Nephron progenitor cell (in vitro differentiated cells): Measurements from ENCODE around the gene FRMD5.

ENCODE experiments used
- DNase-seq: peaks from one replicate; pipeline ENCODE4 v3.0.0; 2021
- H3K27ac Mint-ChIP-seq: 2 replicates; pipeline ENCODE4 v1.8.0; 2021; ENCODE audit warnings: mild to moderate bottlenecking, moderate library complexity, mixed read lengths
- H3K27me3 Mint-ChIP-seq: 2 replicates; pipeline ENCODE4 v1.8.0; 2021; ENCODE audit warnings: mild to moderate bottlenecking, low read depth, mixed read lengths; ENCODE audit not compliant: poor library complexity
- H3K36me3 Mint-ChIP-seq: 2 replicates; pipeline ENCODE4 v1.8.0; 2021; ENCODE audit warnings: low read depth, mixed read lengths
- H3K4me1 Mint-ChIP-seq: 2 replicates; pipeline ENCODE4 v1.8.0; 2021; ENCODE audit warnings: mixed read lengths
- H3K4me3 Mint-ChIP-seq: 2 replicates; pipeline ENCODE4 v1.8.0; 2021; ENCODE audit warnings: mild to moderate bottlenecking, moderate library complexity, mixed read lengths
- H3K9me3 Mint-ChIP-seq: 2 replicates; pipeline ENCODE4 v1.8.0; 2021; ENCODE audit warnings: mild to moderate bottlenecking, moderate library complexity, mixed read lengths
- CTCF ChIP-seq: fragments of 200-600 bp; sonication (generic); IDR thresholded peaks from 2 replicates; pipeline ENCODE4 v1.5.0; 2021; ENCODE audit warnings: antibody characterized with exemption

The FRMD5 gene

GRCh38 chr15:43895586-43895985 lies 299.5 kb downstream of the FRMD5 start:
- H3K9me3 Mint-ChIP-seq = no peaks in the 10 kb centered on the region
- no peak overlapping the region for H3K4me3 Mint-ChIP-seq
- no peak overlapping the region for H3K27ac Mint-ChIP-seq
- H3K36me3 Mint-ChIP-seq = no peaks in the 10 kb centered on the region
- no peak for TF ChIP-seq CTCF
- DNase-seq = no peak
- H3K4me1 Mint-ChIP-seq = peaks cover 31% of the 10 kb centered on the region
- H3K27me3 Mint-ChIP-seq = no peaks in the 10 kb centered on the region

GRCh38 chr15:43893956-43894355 lies 301.1 kb downstream of the FRMD5 start:
- Mint-ChIP-seq H3K27me3 (no peaks in the 10 kb centered on the region), H3K27ac (no peak overlapping the region), H3K9me3 (no peaks in the 10 kb centered on the region), H3K4me3 (no peak overlapping the region), H3K4me1 (peaks cover 31% of the 10 kb centered on the region), H3K36me3 (no peaks in the 10 kb centered on the region)
- no peak for TF ChIP-seq CTCF
- no peak for DNase-seq

- no peak for DNase-seq
- Mint-ChIP-seq H3K4me1 (peaks cover 15% of the 10 kb centered on the region), H3K9me3 (no peaks in the 10 kb centered on the region), H3K4me3 (no peak overlapping the region), H3K27me3 (no peaks in the 10 kb centered on the region), H3K27ac (no peak overlapping the region), H3K36me3 (no peaks in the 10 kb centered on the region)
- no peak for TF ChIP-seq CTCF
These were observed 306.0 kb downstream of the FRMD5 start for GRCh38 chr15:43889042-43889441.

DNA sequence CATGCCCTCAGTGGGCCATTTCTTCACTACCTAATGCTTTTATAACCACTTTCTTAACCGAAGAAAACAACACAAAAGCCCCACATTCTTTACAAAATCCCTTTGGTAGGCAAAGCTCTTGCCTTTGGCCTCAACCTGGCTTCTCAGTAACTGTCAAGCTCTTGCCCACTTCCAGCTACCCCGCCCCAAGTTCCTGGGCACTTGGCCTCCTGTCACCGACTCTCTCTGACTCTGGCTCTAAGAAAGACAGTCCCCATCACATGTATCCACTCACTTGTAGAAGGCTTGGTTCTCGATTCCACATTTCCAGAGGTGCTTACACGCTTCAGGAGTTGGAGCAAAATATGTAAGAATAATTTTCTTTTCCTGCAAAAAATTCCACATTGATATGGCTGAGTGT lies 307.2 kb downstream of the FRMD5 start:
- H3K27ac Mint-ChIP-seq = no peak overlapping the region
- no peaks in the 10 kb centered on the region for H3K27me3 Mint-ChIP-seq
- H3K4me1 Mint-ChIP-seq = peaks cover 5% of the 10 kb centered on the region
- H3K36me3 Mint-ChIP-seq = no peaks in the 10 kb centered on the region
- no peak overlapping the region for H3K4me3 Mint-ChIP-seq
- no peak for DNase-seq
- TF ChIP-seq CTCF = no peak
- H3K9me3 Mint-ChIP-seq = no peaks in the 10 kb centered on the region

- H3K27ac Mint-ChIP-seq = no peak overlapping the region
- H3K9me3 Mint-ChIP-seq = no peaks in the 10 kb centered on the region
- no peaks in the 10 kb centered on the region for H3K27me3 Mint-ChIP-seq
- no peak for TF ChIP-seq CTCF
- H3K36me3 Mint-ChIP-seq = no peaks in the 10 kb centered on the region
- no peak for DNase-seq
- H3K4me1 Mint-ChIP-seq = peaks cover 5% of the 10 kb centered on the region
- H3K4me3 Mint-ChIP-seq = no peak overlapping the region
These were observed 308.5 kb downstream of the FRMD5 start for GRCh38 chr15:43886558-43886957.

DNA sequence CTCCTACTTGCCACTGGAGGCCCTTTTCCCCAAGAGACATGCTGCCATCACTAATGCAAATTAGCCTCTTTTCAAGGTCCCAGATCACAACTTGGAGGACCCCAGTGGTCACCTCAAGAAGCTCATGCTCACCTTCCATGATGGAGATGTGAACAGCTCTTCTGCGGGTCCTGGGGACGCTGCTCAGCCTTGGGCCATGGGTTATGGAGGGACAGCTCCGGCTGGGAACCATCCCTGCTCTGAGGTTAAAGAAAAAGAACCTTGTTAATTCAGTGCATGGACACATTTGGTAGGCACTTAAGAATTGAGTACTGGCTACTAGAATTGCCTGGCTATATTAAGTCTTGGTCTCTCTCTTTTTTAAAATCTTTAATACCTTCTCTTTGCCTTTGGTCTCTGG lies 311.5 kb downstream of the FRMD5 start:
- Mint-ChIP-seq H3K36me3 (no peaks in the 10 kb centered on the region), H3K4me3 (no peak overlapping the region), H3K9me3 (no peaks in the 10 kb centered on the region), H3K4me1 (peaks cover 5% of the 10 kb centered on the region), H3K27ac (no peak overlapping the region), H3K27me3 (no peaks in the 10 kb centered on the region)
- DNase-seq = no peak
- TF ChIP-seq CTCF = no peak
